Stimulated activated CD4-positive, alpha-beta T cell treated with anti-CD3 and anti-CD28 coated beads, TNF-alpha, amount 100 ng/mL, for 4 hours (primary cell): ENCODE data around the gene CCDC30.

ENCODE experiments used
- DNase-seq, 3 experiments: peaks; one replicate each; pipeline ENCODE4 v3.0.0-alpha.2; 2020; ENCODE audit warnings: low read depth in 3 of 3

CCDC30 gene

DNA sequence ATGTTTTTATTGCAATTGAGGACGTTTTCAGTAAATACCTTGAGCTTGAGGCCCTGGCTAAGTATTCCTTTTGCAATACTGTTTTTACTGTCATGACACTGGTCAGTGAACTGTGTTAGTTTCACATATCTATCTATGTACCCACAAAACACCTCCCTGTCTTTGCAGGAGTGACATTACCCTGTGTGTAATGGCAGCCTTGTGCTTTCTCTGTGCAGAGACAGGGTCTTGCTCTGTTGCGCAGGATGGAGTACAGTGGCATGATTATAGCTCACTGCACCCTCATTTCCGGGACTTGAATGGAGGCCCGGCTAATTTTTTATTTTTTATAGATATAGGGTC lies 228.0 kb downstream of the CCDC30 start:
- DNase-seq = no peak

DNA sequence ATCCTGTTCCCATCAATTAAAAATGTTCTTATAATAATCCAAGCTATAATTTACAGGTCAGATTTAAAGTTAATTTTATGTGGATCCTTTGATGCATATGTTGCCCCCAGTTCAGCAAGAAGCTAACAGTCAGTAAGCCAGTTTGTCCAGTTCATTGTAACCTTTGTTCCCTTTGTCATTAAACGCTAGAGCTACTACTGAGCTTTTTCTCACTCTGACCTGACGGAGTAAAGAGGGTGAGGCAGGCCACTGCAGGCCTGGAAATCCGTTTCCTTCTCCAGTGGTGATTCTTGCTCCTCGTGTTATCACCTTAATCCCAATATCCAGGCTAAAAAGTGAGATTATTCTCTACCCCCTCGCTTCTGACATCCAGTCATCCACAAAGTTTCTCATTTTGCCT lies 229.4 kb downstream of the CCDC30 start:
- DNase-seq = no peak

DNA sequence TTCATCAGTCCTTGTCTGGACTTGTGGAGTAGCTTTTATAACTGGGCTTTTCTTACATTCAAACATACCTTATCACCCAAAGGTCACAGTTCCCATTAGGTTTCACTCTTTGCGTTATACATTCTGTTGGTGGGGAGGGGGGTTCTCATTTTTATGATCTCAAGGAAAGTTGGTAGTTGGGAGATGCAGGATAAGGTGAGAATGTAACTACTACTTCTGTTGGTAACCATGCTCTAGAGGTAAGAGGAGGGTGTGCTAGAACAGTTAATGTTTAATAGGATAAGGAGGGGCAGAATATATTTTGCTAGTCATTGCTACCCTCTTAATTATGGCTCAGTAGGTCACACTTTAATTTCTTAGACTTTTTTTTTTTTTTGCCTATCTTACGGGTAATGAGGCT lies 229.8 kb downstream of the CCDC30 start:
- DNase-seq = no peak

DNA sequence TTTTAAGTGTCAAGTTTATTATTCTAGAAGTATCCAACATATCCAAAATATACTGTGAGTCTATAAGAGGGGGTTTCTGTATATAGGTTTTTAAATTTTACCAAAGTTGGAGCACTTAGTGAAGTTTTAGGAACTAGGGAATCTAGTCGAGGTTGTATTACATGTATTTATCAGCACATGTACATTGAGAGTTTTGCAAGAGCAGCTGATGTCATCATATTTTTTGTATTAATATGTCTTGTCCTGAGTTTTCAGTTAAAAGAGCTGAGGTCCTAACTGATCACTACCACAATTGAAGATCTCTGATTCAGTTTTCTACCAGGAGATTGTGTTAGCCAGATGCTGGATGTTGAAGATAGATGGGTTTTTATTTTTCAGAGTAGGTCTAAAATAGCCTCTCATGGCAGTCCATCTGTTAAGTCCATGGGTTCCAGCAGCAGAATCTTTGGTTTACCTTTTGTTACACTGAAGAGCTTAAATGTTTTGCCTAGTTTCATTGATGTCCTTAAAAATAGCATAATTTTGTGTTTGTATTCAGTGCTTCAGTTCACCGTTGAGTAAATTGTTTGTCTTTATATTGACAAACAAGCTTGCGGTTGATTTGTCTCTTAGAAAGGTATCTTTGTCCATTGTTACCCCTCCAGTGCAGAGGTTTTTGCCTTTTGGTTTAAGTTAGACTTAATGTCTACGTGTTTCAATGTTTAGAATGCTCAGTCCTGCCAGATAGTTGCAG lies 235.2 kb downstream of the CCDC30 start:
- DNase-seq = no peak

DNA sequence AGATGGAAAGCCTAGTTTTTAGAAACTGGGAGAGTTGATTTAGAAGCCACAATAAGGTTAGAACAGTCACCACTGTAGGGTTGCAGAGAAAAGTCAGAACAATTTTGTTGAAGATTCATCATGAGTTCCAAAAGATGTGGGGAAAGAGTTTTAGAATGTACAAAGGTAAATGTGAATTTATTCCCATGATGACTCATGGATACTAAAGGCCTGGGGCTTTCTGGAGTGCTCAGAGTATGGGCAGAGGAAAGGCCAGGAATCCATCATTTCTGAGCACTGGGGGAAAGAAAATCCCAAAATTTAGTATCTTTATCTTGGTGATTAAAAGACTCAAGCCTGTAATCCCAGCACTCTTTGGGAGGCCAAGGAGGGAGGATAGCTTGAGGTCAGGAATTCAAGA lies 236.9 kb downstream of the CCDC30 start:
- no peak for DNase-seq

DNA sequence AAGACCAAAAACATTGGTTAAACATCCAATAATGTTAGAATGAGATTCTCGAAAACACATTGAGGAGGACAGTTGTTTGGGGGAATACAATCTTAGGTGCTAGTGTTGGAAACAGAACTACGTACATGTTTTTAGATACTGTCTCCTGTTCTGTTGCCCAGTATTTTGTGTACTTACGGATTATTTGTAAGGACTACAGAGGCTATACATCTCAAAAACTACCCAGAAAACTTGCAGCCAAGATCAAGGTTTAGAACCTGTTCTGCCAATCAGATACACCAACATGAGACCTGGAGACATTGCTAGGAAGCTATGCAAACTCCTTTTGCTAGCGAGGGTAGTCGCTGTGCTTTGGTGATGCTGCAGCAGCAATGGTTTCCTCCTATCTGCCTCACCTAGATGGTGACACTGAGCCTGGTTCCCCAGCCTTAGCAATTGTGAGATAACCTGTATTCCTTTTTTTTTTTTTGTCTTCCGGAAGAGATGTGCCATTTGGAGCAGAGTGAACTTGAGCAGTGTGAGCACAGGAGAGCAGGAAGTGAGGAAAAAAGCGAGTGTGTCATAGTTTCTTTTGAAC lies 240.9 kb downstream of the CCDC30 start:
- DNase-seq = no peak
